Neutrophil (primary cell): ENCODE data around the gene HINT3.

ENCODE experiments used
- H3K27ac ChIP-seq: fragments of 200-600 bp; sonication (generic); 2 replicates; pipeline ENCODE4 v1.5.1; 2016; ENCODE audit warnings: mild to moderate bottlenecking, moderate library complexity
- H3K27me3 ChIP-seq: fragments of 200-600 bp; sonication (generic); 2 replicates; pipeline ENCODE4 v1.6.0; 2016; ENCODE audit warnings: mild to moderate bottlenecking
- H3K36me3 ChIP-seq: fragments of 200-600 bp; sonication (generic); 2 replicates; pipeline ENCODE4 v1.5.1; 2017
- H3K4me1 ChIP-seq, 2 experiments: fragments of 200-600 bp in 1 of 2; sonication (generic) in 1 of 2; 1 replicate in 1 of 2; 2 replicates in 1 of 2; pipeline versions ENCODE4 v1.5.1 to v1.6.1; 2013 to 2016; ENCODE audit warnings: low read depth in 1 of 2, low read length in 1 of 2, mild to moderate bottlenecking in 1 of 2, moderate library complexity in 1 of 2; ENCODE audit not compliant: control insufficient read depth in 1 of 2, insufficient read depth in 1 of 2
- H3K4me3 ChIP-seq, 2 experiments: fragments of 200-600 bp in 1 of 2; sonication (generic) in 1 of 2; 1 replicate in 1 of 2; 2 replicates in 1 of 2; pipeline ENCODE4 v1.5.1; 2013 to 2016; ENCODE audit warnings: low read depth in 1 of 2, low read length in 1 of 2, mild to moderate bottlenecking in 1 of 2, moderate library complexity in 1 of 2
- H3K9me3 ChIP-seq: fragments of 200-600 bp; sonication (generic); 2 replicates; pipeline ENCODE4 v1.5.1; 2016
- CTCF ChIP-seq: fragments of 200-600 bp; sonication (generic); IDR thresholded peaks from 2 replicates; pipeline ENCODE4 v1.5.1; 2016; ENCODE audit warnings: antibody characterized with exemption

The HINT3 gene

DNA sequence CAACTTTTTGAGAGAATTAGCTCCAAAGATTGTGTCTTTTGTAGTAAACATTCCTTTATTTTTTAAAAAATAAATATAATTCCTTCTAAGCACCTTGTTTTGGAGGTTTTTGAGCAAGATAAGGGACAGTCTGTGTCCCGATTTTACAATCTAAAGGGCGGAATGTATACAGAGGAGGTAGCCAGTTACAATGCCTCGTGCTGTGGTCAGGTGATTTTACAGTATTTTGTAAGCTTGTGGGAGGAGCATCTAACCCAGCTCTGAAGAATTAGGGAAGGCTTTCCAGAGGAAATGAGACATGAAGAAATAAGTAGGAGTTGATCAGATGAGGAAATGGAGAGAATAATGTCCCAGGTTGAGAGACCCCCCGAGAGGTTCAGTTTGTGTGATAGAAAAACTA lies 1.3 kb downstream of the HINT3 start:
- peak overlapping the region; percentile 87 for H3K27ac ChIP-seq
- H3K4me1 ChIP-seq: peaks cover 25 to 33% of the 10 kb centered on the region in 2 experiments
- peaks cover 4% of the 10 kb centered on the region for H3K36me3 ChIP-seq
- no peaks in the 10 kb centered on the region for H3K9me3 ChIP-seq
- TF ChIP-seq CTCF: no peak
- H3K4me3 ChIP-seq: peak overlapping the region; percentile 85 to 89
- no peaks in the 10 kb centered on the region for H3K27me3 ChIP-seq

- Histone ChIP-seq H3K27me3 (no peaks in the 10 kb centered on the region), H3K36me3 (peaks cover 4% of the 10 kb centered on the region), H3K9me3 (no peaks in the 10 kb centered on the region), H3K4me3 (no peak overlapping the region), H3K4me1 (peaks cover 25 to 33% of the 10 kb centered on the region in 2 experiments), H3K27ac (peak overlapping the region; percentile 87)
- no peak for TF ChIP-seq CTCF
These were observed 2.5 kb downstream of the HINT3 start for GRCh38 chr6:125959041-125959440.

DNA sequence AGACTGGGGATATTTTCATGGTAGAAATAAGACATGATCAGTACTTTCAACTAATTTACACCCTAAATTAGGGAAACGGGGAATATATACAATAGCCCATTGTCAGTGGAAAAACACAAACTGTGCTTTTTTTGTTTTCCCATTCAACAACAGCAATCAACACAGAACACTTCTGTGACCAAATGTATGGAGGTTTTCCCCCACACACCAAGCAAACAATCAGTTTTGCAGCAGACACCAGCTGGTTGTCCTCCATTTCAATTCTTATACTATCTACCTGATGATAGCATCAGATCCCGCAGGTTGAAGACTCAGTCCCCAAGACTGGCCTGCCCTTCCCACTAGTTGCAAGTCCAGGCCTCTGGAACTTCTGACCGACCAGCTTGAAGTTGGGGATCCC lies 4.5 kb downstream of the HINT3 start:
- TF ChIP-seq CTCF: no peak

DNA sequence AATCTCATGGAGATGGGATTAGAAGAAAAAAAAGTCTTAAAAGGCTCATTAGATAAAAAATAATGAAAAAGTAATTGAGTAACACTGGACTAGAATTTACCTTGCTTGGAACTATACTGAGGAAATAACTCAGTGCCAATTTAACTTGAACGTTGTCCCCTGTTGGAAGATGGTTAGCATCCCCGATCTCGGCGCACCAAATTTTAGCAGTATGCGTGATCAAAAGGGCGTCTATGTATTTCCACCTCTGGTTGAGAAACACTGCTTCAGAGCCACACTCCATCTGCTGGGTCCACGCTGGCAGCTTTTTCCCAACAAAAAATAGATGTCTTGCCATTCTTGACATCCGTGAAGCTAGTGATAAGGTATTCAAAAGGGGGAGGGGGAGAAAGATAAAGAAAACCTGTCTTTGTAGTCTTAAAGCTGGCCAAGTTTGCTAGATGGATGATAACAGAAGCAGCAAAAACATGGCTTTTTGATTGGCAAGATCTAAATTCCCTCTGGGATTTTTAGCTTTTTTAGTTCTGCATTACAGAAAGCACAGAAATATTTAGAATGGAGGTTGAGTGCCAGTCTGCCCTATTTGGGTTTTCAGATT lies 6.4 kb downstream of the HINT3 start:
- Histone ChIP-seq H3K4me3 (no peak overlapping the region), H3K27ac (no peak overlapping the region), H3K4me1 (peaks cover 14 to 20% of the 10 kb centered on the region in 2 experiments), H3K27me3 (no peaks in the 10 kb centered on the region), H3K9me3 (no peaks in the 10 kb centered on the region), H3K36me3 (peaks cover 11% of the 10 kb centered on the region)
- no peak for TF ChIP-seq CTCF

More for the DNA sequence above, 4.5 kb downstream of the HINT3 start:
- Histone ChIP-seq H3K9me3 (no peaks in the 10 kb centered on the region), H3K4me1 (peaks cover 25 to 32% of the 10 kb centered on the region in 2 experiments), H3K4me3 (no peak overlapping the region), H3K27me3 (no peaks in the 10 kb centered on the region), H3K36me3 (peaks cover 4% of the 10 kb centered on the region), H3K27ac (no peak overlapping the region)

DNA sequence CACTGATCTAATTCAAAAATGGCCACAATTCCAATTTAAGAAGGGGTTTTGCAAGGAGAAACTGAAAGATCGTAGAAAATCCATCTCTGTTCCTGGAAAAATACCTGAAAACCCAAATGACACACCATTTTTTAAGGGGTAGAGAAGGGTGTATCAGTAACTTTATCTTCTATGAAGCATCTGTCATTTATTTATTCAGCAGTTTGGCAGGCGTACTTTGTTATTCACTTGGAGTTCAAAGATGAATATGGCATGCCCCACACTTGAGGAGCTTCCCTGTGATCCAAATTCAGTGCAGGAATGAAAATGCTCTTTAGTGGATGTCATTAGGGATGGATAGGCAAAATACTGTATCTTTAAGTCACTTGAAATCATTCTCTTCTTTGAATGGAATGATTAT lies 7.2 kb downstream of the HINT3 start:
- H3K4me1 ChIP-seq: peaks cover 6 to 12% of the 10 kb centered on the region in 2 experiments
- H3K36me3 ChIP-seq: peaks cover 16% of the 10 kb centered on the region
- no peak for TF ChIP-seq CTCF
- H3K27me3 ChIP-seq: no peaks in the 10 kb centered on the region
- no peak overlapping the region for H3K4me3 ChIP-seq
- H3K9me3 ChIP-seq: no peaks in the 10 kb centered on the region
- H3K27ac ChIP-seq: no peak overlapping the region
